Ishikawa (cell line): ENCODE results near the gene YBX2.

ENCODE experiments used
- CREB1 ChIP-seq: IDR thresholded peaks from 2 replicates; pipeline ENCODE4 v1.6.1; 2012; ENCODE audit warnings: low read depth
- EP300 ChIP-seq: IDR thresholded peaks from 2 replicates; pipeline ENCODE4 v1.6.1; 2012; ENCODE audit warnings: borderline replicate concordance
- FOXM1 ChIP-seq: IDR thresholded peaks from 2 replicates; pipeline ENCODE4 v1.6.1; 2012; ENCODE audit warnings: low read depth, borderline replicate concordance
- RAD21 ChIP-seq: IDR thresholded peaks from 2 replicates; pipeline ENCODE4 v1.6.1; 2012; ENCODE audit warnings: low read depth
- TCF12 ChIP-seq: IDR thresholded peaks from 2 replicates; pipeline ENCODE4 v1.6.1; 2012; ENCODE audit warnings: low read depth
- TEAD4 ChIP-seq: IDR thresholded peaks from 2 replicates; pipeline ENCODE4 v1.6.1; 2012
- YY1 ChIP-seq: IDR thresholded peaks from 2 replicates; pipeline ENCODE4 v1.6.1; 2012; ENCODE audit warnings: low read depth
- TF ChIP-seq, protein P1 (sequence below): IDR thresholded peaks from 2 replicates; pipeline ENCODE4 v1.6.1; 2012; ENCODE audit warnings: low read depth, mild to moderate bottlenecking

DNA sequence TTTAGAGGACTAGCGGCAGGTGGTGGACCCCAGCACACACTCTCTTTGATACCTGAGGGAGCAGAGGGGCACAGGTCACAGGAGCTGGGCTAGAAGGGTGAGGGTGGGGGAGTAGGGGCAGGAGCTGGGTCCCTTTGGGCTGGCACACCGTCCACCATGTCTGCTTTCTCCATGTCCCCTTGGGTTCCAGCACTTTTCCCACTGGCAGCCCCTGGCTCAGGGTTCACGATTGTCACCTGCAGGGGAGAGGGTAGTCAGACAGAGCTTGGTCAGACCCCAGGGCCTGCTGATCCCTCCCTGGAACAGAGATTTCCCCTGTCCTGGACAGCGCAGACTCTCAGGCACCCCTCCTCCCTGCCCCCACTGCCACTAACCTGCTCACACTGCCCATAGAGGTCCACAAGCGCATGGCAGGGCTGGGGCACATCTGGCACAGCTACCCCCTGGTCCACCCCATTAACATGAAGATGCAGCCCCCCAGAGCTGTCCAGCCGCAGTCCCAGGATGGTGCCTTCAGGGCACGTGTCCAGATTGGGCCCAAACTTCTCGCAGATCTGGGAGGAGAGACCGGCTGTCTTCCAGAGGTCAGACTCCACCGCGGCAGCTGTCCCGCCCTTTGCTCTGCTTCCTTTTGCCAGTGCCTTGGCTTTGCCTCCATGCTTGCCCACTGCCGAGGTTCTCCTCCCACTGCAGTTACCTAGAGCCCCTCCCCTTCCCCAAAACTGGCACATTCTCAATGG, 23.9 kb upstream of the YBX2 start:
- TF ChIP-seq EP300 (no peak), TCF12 (no peak), TEAD4 (no peak), FOXM1 (no peak), YY1 (no peak), CREB1 (no peak), RAD21 (no peak)
- TF ChIP-seq, protein P1, sequence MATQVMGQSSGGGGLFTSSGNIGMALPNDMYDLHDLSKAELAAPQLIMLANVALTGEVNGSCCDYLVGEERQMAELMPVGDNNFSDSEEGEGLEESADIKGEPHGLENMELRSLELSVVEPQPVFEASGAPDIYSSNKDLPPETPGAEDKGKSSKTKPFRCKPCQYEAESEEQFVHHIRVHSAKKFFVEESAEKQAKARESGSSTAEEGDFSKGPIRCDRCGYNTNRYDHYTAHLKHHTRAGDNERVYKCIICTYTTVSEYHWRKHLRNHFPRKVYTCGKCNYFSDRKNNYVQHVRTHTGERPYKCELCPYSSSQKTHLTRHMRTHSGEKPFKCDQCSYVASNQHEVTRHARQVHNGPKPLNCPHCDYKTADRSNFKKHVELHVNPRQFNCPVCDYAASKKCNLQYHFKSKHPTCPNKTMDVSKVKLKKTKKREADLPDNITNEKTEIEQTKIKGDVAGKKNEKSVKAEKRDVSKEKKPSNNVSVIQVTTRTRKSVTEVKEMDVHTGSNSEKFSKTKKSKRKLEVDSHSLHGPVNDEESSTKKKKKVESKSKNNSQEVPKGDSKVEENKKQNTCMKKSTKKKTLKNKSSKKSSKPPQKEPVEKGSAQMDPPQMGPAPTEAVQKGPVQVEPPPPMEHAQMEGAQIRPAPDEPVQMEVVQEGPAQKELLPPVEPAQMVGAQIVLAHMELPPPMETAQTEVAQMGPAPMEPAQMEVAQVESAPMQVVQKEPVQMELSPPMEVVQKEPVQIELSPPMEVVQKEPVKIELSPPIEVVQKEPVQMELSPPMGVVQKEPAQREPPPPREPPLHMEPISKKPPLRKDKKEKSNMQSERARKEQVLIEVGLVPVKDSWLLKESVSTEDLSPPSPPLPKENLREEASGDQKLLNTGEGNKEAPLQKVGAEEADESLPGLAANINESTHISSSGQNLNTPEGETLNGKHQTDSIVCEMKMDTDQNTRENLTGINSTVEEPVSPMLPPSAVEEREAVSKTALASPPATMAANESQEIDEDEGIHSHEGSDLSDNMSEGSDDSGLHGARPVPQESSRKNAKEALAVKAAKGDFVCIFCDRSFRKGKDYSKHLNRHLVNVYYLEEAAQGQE = no peak
